Stimulated activated CD4-positive, alpha-beta T cell treated with anti-CD3 and anti-CD28 coated beads, TNF-alpha, amount 100 ng/mL, for 1 hour (primary cell): ENCODE data around the gene THSD8.
A peak's percentile ranks its signal among the peaks of the same experiment; 100 is the strongest.

Source experiments
- DNase-seq, 3 donors: peaks; one replicate each; pipeline ENCODE4 v3.0.0-alpha.2; 2020; ENCODE audit warnings: low read depth in 3 of 3, low spot score in 1 of 3

Gene THSD8

DNA sequence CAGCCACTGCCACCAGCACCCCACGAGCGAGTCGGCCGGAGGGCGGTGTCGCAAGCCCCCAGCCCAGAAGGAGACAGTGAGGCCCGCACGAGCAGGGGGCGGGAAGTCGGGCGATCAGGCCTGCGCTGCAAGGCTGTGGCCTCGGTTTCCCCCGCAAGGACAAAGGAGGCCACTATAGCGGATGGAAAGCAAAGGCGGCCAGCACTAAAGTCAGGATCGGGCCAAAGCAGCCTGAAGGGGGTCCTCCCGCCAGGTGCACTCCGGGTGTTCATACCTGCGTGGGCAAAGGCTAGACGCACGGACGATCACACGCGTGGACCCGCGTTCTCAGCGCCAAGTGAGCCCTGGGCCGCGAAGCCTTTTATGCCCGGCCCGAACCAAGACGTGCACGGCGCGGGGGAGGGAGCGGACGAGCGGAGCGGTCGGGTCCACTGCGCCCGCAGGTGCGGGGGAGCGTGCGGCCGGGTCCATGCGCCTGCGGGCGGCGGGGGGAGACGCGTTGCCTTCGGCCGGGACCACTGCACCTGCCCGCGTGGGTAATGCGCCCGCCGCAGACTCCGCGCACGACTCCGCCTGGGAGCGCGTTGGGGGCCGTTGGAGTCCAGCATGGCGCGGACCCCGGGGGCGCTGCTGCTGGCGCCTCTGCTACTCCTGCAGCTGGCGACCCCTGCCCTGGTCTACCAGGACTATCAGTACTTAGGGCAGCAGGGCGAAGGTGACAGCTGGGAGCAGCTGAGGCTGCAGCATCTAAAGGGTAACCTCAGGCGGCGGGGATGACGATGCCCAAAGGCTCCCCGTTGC, at the start of gene THSD8, which contains the start of gene PRDX2:
TSS of gene THSD8 (plus strand) at position 604 of the 801 bp plus-strand sequence. CDS start at position 607, 3 bp downstream.
TSS of gene PRDX2 (minus strand) at position 335 of the 801 bp plus-strand sequence. CDS start 539 bp downstream, outside the sequence.
- DNase-seq = peak in 2 of 3 donors; percentile 52 to 62

DNA sequence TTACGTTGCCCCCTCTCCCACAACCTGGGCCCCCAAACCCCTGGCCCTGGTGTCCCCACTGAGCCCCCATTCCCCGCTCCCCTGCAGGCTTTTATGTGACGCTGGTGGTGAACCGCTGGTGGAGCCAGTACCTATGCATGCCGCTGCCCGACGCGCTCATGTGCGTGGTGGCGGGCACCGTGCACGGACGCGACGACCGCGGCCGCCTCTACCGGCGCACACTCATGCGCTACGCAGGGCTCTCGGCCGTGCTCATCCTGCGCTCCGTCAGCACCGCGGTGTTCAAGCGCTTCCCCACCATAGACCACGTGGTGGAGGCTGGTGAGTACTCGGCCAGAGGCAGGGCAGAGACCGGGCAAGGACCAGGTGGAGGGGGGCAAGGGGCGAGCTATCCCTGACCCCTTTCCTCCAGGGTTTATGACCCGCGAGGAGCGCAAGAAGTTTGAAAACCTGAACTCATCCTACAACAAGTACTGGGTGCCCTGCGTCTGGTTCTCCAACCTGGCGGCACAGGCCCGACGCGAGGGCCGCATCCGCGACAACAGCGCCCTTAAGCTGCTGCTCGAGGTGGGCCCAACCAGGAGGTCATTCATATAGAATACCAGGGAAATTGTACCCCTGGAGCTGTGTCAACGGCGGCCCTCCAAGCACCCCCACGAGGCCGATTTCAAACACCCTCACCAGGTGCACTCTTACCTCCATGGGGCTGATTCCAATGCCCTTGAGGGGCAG, 47.2 kb upstream of the THSD8 start:
- no peak for DNase-seq

DNA sequence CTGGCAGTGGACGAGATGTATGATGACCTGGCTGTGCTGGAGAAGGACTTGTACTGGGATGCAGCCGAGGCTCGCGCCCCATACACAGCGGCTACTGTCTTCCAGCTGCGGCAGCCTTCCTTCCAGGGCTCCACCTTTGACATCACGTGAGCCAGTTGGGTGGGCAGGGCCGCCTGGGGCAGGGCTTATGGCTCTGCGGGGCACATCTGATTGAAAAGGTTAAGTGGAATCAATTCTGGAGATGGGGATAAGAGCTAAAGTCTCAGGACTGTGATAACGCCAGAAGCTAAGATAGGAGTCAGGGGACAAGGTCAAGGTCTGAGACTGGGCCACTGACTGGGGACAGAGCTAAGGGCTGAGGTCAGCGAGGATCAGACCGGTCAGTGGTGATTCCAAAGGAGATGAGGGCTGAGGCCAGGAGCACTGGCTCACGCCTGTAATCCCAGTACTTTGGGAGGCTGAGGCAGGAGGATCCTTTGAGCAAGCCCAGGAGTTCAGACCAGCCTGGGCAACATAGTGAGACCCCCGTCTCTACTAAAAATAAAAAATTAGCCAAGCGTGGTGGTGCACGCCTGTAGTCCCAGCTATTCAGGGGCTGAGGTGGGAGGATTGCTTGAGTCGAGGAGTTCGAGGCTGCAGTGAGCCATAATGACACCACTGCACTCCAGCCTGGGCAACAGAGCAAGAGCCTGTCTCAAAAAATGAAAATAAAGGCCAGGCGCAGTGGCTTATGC, 45.6 kb upstream of the THSD8 start:
- no peak for DNase-seq

DNA sequence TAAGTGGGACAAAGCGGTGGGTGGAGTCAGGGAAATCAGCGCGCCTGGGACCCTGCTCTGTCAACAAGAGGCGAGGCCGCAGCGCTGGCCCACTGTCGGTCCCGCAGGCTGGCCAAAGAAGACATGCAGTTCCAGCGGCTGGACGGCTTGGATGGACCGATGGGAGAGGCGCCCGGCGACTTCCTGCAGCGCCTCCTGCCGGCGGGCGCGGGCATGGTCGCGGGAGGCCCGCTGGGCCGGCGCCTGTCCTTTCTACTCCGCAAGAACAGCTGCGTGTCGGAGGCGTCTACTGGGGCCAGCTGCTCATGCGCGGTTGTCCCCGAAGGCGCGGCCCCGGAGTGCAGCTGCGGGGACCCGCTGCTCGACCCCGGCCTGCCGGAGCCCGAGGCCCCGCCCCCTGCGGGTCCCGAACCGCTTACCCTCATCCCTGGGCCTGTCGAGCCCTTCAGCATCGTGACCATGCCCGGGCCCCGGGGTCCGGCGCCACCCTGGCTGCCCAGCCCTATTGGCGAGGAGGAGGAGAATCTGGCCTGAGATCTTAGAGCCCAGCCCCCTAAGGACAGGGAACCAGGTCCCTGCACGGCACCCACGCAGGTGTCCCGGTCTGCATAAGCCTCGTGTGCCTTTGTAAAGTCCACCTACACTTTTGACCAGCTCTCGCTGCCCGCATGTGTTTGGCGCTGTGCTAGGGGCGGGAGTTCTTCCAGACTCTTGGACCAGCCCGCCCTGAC, 44.2 kb upstream of the THSD8 start:
- peak in 1 of 3 donors; percentile 53 for DNase-seq

DNA sequence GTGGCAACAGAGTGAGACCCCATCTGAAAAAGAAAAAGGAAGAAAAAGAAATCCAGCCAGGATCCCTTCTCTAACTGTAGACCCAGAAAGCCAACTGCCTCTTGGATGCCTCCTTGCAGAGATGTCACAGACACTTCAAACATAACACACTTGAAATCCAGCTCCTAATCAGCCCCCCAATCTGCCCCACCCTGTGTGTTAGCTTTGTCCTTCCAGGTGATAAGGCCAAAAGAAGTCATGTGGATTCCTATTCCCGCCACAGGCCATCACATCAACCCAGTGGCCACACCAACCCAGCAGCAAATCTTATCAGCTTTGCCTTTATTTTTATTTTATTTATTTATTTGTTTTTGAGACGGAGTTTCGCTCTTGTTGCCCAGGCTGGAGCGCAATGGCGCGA, 42.2 kb upstream of the THSD8 start:
- no peak for DNase-seq

DNA sequence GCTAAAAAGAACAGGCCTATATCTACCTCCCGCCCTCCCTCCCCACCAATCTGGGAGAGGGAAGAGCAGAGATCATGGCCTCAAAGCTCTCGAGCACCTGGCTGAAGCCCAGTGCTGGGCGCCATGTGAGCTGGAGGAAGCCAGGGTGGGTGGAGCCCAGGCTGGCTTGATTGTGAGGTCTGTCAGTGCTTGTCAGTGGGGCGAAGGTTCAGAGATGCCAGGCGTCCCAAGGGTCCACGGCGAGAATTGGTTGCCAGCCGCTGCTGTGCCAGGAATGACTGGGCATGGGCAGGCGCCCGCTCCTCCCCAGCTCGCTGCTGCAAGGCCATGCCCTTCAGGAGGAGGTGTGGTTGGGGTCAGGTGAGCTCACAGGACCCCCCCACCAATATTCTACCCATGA, 38.8 kb upstream of the THSD8 start:
- no peak for DNase-seq

DNA sequence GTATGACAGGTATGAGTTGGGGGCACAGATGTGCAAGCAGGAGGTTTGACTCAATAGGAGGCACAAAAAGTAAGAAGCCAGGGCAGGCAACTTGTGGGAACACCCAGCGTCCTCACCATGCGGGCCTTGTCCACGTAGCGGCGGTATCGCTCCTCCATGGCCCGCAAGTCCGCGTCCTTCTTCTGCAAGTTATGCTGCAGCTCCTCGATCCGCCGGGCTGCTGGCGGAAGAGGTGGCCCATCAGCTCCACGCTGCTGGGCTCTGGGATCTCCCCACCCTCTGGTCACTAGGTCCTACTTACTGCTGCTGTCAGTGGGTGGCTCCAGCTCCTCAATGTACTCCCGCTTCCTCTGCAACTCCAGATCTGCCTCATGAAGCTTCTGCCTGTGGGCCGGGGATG, 37.2 kb upstream of the THSD8 start:
- no peak for DNase-seq

DNA sequence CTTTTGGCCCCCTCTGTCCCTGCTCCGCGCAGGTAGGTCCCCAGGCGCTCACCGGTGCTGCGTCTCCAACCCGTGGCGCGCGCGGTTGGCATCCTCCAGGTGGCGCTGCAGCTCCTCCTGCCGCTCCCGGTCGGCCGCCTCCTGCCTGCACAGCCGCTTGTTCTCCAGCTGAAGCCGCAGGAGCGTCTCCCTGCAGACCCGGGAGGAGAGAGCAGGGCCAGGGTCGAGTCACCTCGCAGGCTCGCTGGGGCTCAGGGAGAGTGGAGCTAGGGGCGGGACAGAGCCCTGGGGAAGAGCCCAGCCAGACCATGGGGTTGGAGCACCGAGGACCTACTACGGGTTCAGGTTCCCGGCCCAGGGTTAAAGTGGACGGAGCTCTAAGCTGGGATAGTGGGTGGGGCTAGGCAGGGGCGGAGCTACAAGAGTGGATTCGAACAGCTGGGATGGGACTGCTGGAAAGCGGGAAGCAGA, 35.8 kb upstream of the THSD8 start:
- DNase-seq = peak in 2 of 3 donors; percentile 64 to 75

DNA sequence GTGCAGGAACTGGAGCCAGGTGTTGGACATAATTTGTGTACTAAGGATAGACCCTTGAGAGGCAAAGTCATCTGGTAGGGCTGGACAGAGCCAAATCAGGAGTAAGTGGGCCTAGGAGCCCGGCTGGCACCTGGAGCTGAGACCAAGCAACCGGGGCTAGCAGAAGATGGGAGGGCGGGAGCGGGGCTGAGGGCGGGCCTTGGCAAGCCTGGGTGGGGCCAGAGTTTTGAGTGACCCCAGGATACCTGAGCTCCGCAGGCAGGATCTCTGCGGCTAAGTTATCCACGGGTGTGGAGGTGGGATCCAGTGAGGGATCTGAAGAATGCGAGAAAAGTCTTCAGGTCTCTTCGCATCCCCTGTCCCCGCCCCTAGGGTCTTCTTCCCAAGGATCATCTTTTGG, 34.7 kb upstream of the THSD8 start:
- DNase-seq = no peak

DNA sequence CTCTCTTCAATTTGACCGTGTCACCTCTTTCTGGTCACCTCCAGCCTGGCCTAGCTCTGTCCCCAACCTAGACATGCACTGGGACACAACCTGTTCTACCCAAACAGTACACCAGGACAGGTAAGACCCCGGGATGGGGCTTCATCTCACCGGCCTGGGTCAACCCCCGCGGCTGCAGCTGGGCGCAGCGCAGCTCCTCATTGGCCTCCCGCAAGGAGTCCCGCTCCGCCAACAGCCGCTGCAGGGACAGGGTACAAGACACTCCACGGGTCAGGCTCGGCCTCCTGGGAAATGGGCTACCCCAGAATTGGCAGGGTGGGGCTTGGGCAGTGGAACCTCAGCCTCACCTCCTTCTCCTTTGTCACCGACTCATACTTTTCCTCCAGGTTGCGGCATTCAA, 34.2 kb upstream of the THSD8 start:
- no peak for DNase-seq

DNA sequence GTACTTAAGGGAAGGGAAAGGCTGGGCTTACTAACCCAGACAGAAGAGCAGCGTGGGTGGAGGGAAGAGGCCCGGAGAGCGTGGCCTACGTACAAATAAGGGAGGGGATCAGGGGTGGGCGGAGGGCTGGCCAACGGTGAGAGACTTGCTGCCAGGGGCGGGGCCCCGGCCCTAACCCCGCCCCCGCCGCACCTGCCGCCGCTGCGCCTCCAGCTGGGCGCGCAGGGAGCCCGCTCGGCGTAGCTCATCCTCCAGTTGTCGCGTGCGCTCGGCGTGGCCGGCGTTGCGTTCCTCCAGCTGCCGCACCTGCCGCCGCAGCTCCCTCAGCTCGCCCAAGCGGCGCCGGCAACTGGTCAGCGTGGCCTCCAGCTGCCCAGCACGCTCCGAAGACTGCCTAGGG, 32.2 kb upstream of the THSD8 start:
- peak in 1 of 3 donors; percentile 43 for DNase-seq

DNA sequence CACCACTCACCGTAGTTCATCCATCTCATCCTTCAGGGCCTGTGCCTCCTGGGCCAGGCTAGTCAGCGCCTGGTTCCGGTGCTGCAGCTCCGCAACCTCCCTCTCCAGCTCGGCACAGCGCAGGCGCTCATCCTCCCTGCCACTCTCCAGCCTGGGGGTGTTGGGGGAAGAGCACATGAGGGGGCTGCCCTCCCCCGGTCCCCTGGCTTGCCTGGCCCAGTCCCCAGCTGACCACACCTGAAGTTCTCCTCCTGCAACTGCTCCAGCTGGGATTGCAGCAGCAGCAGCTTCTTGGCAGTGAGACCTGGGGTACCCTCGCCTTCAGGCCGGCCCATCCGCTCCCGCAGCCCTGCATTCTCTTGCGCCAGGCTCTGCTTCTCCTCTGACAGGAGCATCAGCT, 30.9 kb upstream of the THSD8 start:
- no peak for DNase-seq

DNA sequence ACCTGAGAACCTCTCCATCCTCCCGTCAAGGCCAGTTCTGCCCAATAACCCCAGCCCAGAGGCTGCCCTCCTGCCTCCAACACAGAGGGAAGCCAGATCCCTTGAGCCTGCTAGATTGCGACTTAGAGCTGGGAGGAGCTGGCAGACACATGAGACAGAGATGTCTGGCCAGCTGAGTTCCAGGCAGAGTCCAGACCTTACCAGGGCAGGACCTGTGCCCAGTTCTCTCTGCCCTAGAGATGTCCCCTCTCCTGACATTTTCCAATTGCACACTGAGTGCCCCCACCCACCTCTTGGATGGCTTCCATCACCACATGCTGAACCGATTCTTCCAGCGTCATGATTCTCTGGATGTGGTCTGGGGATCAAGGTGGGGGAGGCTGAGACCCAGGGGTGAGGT, 29.5 kb upstream of the THSD8 start:
- no peak for DNase-seq

DNA sequence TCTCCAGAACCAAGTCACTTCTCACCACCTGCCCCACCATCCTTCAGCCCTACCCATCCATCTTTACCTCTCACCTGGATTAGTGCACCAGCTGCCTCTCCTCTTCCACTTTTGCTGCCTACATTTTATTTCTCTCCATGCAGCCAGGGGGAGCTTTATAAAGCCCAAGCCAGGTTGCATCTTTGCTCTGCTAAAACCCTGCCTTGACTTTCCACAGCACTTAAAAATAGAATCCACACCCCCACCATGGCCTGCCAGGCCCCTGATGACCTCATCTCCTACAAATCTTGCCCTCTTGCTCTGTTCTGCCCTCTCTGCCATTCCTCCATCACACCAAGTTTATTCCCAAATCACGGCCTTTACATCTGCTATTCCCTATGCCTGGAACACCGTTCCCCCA, 28.3 kb upstream of the THSD8 start:
- DNase-seq = no peak

DNA sequence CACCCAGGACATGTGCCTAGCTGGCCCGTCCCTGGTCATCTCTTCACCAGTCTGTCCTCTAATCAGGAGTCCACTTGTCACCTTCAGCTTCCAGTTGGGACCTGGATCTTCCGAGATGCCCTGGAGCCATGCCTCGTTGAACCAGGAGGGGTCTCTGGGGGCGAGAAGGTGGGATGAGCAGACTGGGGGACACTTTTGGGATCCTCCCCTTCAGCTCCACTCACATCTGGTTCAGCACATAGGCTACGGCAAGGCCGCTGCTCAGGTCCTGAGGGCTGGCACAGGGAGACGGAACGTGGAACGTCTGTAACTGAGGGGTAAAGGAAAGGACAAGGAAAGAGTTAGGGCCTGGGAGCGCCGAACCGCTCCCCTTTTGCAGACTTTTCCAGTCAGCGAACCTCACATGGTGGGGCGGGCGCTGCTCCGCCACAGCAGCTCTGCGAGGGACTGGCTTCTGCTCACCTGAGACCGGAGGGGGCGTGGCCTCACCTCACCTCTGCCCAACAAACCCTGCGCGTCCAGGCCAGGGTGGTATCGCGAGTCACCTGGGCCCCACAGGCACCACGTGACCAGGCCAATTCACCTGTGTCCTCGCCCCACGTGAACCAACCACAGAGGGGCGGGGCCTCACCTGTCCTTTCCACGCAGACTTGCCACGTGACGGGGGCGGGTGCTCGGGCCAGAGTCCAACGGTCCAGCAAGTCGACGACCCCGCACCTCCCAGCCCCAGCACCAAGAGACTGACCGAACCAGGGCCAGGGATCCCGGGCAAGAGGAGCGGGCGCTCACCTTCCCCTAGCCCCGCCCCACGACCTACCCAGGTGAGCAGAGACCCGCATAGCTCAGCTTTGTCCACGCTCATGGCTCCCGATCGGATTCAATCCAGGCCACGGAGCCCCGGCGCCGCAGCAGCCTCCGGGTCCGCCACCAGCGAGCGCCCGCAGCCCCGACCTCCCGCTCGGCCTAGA, 27.0 kb upstream of the THSD8 start, which contains the start of gene HOOK2:
TSS of gene HOOK2 (minus strand) at position 965 of the 968 bp plus-strand sequence. CDS start at position 862, 103 bp downstream.
- DNase-seq = no peak

DNA sequence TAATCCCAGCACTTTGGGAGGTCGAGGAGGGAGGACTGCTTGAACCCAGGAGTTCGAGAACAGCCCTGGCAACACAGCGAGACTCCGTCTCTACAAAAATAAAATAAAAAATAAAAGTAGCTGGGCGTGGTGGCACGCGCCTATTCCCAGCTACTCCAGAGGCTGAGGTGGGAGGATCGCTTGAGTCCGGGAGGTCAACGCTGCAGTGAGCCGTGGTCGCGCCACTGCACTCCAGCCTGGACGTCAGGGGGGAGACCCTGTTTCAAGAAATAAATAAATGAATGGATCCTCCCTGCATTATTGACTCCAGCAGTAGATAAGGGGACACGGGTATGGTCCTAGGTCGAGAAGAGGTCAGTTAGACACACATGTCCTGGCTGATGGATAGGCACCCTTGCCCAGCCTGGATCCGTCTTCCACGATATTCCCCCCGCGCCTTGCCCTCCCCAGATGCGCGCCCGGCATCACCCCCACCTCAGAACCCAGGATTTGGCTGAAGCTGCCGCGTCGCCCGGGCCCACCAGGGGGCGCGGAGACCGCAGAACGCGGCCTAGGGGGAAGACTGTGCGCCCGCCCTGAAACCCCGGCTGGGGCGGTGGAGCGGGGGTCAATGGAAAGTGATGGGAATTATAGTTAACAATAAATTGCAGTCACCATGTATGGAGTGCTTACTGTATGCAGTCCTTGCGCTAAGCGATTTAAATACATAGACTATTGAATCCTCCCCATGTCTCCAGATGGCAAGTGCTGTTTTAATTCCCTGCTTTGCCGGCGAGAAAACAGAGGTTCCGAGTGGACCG, 24.5 kb upstream of the THSD8 start:
- peak in 2 of 3 donors; percentile 67 to 79 for DNase-seq

DNA sequence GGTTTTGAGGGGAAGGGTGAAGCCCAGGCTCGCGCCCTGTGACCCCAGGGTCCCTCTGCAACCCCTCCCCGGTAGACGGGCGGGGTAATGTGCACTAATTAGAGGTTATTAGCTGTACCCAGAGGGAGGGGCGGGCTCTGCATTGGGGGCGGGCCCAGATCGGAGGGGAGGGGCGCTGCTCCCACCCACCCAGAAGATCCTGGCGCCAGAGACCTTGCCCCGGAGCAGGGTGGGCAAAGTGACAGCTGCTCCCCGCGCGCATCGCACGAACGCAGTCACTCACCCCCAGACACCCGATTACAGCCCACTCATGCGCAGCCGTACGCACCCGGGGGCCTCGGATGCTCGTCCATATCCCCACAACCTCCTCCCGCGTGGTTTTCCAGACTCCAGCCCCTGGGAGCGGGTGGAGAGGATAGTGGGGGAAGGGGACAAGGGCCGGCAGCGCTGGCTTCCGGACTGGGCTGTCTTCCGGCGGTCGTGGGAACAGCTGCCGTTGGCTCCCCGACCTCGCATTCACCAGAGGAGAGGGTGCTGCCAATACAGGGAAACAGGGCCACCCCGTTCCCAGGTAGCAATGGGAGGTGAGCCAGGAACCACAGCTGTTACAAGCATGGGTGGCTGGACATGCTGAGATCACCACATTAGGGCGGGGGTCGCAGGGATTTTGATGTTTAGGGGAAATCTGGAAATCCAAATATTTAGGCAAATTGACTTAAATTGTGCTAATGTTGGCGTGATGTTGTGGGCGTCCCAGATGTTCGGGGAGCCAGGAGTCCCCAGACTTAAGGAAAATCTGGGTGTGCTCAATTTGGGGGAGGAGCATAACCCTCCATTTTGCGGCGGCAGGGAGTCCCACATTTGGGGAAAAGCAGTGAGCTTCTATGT, 23.6 kb upstream of the THSD8 start:
- peak in 1 of 3 donors; percentile 31 for DNase-seq

DNA sequence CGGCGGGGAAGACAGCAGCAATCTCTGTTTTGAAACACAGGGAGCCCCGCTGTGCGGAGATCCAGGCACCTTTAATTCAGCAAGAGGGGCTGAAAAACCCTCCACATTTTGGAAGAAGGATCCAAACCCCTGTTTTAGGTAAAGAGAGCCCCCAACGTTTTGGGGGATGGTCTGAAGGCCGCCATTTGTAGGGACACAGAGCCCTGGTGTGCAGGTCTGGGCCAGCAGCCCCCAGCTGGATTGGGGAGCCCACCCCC, 23.0 kb upstream of the THSD8 start:
- no peak for DNase-seq
